GM19438 (cell line): ENCODE results near the gene BARX2.
A peak's percentile ranks its signal among the peaks of the same experiment; 100 is the strongest.
"Not testable (repeated sequence)": the region's sequence is repeated elsewhere in the genome, so short reads cannot be mapped to it uniquely, and the experiment has no call there.

Experiments
- ATAC-seq: cut with Tn5 transposase; IDR thresholded peaks from one replicate; pipeline ENCODE4 v1.9.1; 2021; ENCODE audit warnings: low read depth; ENCODE audit not compliant: unreplicated experiment

Gene BARX2, protein sequence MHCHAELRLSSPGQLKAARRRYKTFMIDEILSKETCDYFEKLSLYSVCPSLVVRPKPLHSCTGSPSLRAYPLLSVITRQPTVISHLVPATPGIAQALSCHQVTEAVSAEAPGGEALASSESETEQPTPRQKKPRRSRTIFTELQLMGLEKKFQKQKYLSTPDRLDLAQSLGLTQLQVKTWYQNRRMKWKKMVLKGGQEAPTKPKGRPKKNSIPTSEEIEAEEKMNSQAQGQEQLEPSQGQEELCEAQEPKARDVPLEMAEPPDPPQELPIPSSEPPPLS

GRCh38 chr11:129375751-129376657, at the start of gene BARX2:
Gene BARX2, plus strand, starts transcription at chr11:129375848. Its CDS starts 188 bp downstream, at chr11:129376036.
- ATAC-seq = no peak

- no peak for ATAC-seq
Measured at GRCh38 chr11:129326921-129327320, 48.7 kb upstream of the BARX2 start.

- ATAC-seq = not testable (repeated sequence)
Measured at GRCh38 chr11:129327708-129328107, 47.9 kb upstream of the BARX2 start.

DNA sequence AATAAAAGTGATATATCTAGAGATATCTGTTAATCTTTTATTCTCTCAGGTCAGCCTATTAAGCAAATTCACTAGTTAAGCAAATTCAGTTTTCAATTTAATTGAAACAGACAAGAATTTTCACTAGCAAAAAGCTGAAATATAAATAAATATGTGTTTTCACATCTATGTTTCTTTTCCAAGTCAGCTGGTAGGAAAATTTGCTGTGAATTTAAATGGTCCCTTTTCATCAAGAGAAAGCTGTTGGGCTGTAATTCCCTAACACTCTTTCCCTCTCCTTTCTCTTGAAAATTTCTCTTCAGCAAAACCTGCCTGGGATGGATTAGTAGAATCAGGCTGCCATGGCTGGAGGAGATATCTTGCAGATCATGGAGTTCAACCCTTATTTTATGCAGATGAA, 46.9 kb upstream of the BARX2 start:
- no peak for ATAC-seq

DNA sequence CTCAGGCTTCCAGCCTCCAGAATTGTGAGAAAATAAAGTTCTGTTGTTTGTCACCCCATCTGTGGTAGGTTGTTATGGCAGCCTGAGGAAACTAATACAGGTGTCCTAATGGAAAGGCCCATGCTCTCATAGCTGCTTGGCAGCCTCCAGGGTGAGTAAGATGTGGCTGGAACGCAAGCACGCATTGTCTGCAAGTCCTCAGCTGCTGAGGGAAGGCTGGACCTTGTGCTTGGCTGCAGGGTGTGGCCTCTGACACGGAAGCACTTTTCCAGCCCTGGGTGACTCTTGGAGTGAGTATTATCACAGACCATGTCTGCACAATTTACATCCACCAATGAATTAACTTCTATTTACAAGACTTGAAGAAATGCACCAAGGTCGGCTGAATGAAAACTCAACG, 44.4 kb upstream of the BARX2 start:
- no peak for ATAC-seq

GRCh38 chr11:129331871-129332274, 43.8 kb upstream of the BARX2 start:
- ATAC-seq = no peak

DNA sequence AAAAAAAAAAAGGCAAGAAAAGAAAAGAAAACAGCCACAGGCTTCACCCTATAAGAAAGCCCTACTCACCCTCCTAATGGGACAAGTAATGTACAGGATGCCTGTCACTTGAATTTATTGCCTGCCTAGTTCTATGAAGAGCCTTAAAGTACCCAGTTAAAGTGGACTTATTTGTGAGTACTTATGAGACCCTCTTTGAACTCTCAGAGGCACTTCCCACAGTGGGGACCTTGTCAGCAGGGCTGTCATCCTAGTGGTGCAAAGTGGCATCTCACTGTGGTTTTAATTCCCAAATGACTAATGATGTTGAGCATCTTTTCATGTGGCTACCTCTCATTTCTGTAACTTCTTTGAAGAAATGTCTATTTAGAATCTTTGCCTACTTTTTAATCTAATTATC, 41.8 kb upstream of the BARX2 start:
- ATAC-seq = no peak

- not testable (repeated sequence) for ATAC-seq
Measured at GRCh38 chr11:129344301-129344940, 31.2 kb upstream of the BARX2 start.

GRCh38 chr11:129346916-129347315, 28.7 kb upstream of the BARX2 start:
- ATAC-seq = no peak

DNA sequence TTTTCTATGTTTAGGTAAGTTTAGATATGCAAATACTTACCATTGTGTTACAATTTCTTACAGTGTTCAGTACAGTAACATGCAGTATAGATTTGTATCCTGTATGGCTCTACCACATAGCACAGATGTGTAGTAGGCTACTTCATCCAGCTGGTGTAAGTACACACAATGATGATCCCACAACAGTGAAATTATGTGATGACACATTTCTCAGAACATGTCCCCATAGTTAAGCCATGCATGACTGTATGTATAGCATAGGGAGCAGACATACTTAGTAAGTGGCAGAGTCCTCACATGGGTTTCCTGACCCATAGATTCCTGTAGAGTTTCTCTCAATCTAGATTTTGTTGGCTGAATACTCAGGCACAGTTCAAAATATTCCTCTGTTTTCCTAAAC, 26.8 kb upstream of the BARX2 start:
- no peak for ATAC-seq

GRCh38 chr11:129352676-129353075, 23.0 kb upstream of the BARX2 start:
- no peak for ATAC-seq

DNA sequence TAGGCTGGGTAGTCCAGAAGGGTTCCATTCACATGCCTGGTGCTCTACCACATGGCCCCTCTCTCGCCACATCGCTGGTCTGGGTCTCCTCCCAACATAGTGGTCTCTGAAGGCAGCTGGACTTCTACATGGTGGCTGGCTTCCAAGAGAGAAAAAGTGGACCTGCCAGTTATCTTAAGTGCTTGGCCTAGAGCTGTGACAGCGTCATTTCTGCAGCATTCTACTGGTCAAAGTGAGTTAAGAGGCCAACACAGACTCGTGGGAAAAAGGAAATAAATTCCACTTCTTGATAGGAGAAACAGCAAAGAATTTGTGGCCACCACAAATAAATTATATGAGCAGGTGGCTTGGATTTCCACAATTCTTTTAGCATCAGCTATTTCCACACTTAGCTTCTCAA, 21.0 kb upstream of the BARX2 start:
- no peak for ATAC-seq

DNA sequence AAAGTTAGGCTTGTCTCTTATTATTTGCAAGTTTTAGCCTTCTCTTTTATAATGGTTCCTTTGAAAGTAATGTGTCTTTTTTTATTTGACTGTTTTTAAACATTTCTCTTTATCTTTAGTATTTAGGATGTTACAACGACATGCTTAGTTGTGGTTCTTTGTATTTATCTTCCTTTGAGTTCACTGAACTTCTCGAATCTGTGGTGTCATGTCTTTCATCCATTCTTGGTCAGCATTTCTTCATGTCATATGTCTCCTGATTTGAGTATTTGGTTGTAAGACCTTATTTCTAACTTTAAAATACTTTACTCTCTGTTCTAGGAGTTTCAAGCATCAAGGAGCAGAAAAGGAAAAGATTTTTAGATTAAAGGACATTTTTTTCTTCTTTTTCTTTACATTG, 15.9 kb upstream of the BARX2 start:
- ATAC-seq = no peak

GRCh38 chr11:129364143-129364654, 11.4 kb upstream of the BARX2 start:
- peak; percentile 100 for ATAC-seq

DNA sequence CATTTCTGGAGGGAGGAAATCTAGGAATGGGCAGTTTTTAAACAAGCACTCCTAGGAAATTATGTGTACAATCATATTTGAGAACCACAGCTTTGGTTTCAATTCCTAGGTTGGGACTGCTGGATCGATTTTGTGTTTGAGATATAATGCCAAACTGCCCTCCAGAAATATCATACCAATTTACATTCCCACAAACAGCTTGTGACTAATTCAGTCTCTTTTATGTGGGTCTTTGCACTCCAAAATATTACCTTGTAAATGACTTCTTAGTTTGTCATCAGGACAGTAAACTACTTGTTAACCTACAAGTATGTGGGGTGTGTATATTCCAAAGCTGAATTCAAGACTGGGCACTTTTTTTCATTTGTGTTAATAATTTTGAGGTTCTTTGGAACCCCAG, 9.8 kb upstream of the BARX2 start:
- no peak for ATAC-seq

GRCh38 chr11:129366737-129367597, 8.7 kb upstream of the BARX2 start:
- ATAC-seq = no peak

DNA sequence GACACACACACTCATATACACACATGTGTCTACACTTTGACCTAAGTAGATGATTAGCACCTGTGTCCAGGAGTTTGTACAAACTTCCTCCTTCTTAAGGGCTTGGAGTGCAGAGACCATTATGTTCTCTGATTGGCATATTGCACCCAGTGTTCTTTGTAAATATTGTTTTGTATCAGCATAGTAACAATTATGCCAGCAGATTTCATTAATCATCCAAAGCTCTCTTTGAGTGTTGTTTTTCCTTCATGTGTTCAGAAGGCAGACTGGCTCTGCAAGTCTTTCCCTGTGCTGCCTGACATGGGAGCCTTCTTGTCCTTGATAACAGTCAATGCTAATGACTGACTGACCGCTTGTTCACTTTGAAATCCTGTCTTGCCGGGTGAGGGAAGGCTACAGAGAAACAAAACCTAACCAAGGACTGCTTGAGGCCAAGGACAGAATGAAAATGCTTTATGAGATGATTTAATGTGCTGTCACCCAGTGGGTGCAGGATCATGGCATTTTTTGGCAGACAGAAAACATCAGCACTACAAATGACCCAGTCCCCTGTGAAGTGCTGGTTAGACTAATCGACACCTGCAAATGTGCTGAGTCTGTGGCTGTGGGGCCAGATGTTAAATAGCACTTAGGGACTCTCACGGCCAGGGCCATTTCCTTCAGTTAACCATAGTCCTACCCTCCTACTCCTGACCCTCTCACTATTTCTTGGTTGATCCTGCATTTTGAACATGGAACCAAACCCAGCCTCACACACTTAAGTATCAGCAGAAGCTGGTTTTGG, 6.6 kb upstream of the BARX2 start:
- ATAC-seq = no peak

- ATAC-seq = no peak
Measured at GRCh38 chr11:129370715-129371114, 4.9 kb upstream of the BARX2 start.
